ENCODE data around the gene SSH2. TPM values are rescaled to one million over a fixed set of nuclear protein-coding genes. Genes with fewer than 3 reads are reported as not detected.
"Not testable (repeated sequence)": the region's sequence is repeated elsewhere in the genome, so short reads cannot be mapped to it uniquely, and the experiment has no call there.

The SSH2 gene
- total RNA-seq, 1 donor from 2014 or later = 9.8 TPM

DNA sequence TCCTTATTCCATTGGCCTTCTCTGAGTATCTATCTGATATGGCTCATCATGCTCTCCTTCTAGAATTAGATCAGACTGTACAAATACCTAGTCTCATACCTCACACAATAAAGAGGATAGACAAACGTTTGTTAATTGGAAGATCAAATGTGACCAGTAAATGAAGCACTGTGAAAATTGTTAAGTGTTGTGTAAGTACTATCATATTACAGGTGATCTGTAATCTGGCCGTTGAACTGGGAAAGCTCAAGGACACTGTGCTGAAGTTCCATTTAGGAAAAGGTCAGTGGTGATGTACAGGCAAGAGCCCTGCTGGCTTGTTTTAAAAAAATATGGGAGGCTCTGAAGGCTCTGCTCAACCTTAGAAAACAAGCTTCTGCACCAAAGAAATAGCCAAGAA, 268.8 kb downstream of the SSH2 start:
- DNase-seq (ENCODE audit: low read depth) = no peak
- H3K4me3 ChIP-seq (ENCODE audit: low read depth, low read length) = no peak overlapping the region
- H3K36me3 ChIP-seq (ENCODE audit: control insufficient read depth, insufficient read depth, low read length) = no peaks in the 10 kb centered on the region
- TF ChIP-seq, protein P1, sequence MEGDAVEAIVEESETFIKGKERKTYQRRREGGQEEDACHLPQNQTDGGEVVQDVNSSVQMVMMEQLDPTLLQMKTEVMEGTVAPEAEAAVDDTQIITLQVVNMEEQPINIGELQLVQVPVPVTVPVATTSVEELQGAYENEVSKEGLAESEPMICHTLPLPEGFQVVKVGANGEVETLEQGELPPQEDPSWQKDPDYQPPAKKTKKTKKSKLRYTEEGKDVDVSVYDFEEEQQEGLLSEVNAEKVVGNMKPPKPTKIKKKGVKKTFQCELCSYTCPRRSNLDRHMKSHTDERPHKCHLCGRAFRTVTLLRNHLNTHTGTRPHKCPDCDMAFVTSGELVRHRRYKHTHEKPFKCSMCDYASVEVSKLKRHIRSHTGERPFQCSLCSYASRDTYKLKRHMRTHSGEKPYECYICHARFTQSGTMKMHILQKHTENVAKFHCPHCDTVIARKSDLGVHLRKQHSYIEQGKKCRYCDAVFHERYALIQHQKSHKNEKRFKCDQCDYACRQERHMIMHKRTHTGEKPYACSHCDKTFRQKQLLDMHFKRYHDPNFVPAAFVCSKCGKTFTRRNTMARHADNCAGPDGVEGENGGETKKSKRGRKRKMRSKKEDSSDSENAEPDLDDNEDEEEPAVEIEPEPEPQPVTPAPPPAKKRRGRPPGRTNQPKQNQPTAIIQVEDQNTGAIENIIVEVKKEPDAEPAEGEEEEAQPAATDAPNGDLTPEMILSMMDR (IDR thresholded peaks at IDR 0.05; ENCODE audit: insufficient read depth, low read length, poor library complexity, severe bottlenecking) = no peak
- H3K27me3 ChIP-seq (ENCODE audit: control insufficient read depth, insufficient read depth, low read length) = no peaks in the 10 kb centered on the region

GRCh38 chr17:29659155-29659554, 270.9 kb downstream of the SSH2 start:
- no peak for DNase-seq (ENCODE audit: low read depth)
- H3K27me3 ChIP-seq (ENCODE audit: control insufficient read depth, insufficient read depth, low read length) = no peaks in the 10 kb centered on the region
- H3K36me3 ChIP-seq (ENCODE audit: control insufficient read depth, insufficient read depth, low read length) = no peaks in the 10 kb centered on the region
- TF ChIP-seq, protein P1 (IDR thresholded peaks at IDR 0.05; ENCODE audit: insufficient read depth, low read length, poor library complexity, severe bottlenecking) = no peak
- H3K4me3 ChIP-seq (ENCODE audit: low read depth, low read length) = no peak overlapping the region

GRCh38 chr17:29655323-29655722, 274.7 kb downstream of the SSH2 start:
- Histone ChIP-seq H3K27me3 (ENCODE audit: control insufficient read depth, insufficient read depth, low read length) (no peaks in the 10 kb centered on the region), H3K4me3 (ENCODE audit: low read depth, low read length) (no peak overlapping the region), H3K36me3 (ENCODE audit: control insufficient read depth, insufficient read depth, low read length) (no peaks in the 10 kb centered on the region)
- no peak for DNase-seq (ENCODE audit: low read depth)
- TF ChIP-seq, protein P1 (IDR thresholded peaks at IDR 0.05; ENCODE audit: insufficient read depth, low read length, poor library complexity, severe bottlenecking) = no peak

DNA sequence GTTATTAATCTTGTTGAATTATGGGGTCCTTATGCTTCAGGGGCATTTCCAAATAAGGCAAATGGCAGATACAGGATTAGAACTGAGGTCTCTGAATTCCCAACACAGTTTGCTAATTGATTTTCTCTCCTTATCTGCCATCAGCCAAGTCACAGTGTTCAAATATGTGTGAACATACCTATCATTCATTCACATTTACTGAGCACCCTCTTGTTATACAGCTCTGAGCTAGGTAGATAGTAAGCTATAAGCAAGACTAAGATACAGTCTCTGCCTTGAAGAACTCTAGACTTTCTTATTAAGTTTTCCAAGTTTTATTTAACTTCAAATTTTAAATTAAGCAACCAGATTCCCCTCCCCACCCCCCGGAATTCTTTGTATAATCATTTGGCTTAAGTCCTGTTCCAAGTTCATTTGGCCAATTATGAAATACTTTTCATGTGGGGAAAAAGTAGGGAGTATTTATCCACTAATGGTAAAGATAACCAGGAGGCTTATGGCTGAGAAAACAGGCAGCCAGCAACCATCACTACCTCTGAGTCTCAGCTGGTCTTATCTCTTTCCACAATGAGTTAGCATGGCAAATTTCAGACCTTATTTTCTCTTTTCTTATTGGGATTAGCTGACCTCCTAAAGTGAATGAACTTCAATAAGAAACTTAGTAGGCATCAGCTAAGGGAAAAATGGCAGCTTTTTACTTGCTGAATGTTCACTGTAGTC, 275.9 kb downstream of the SSH2 start:
- no peaks in the 10 kb centered on the region for H3K36me3 ChIP-seq (ENCODE audit: control insufficient read depth, insufficient read depth, low read length)
- no peak overlapping the region for H3K4me3 ChIP-seq (ENCODE audit: low read depth, low read length)
- TF ChIP-seq, protein P1 (IDR thresholded peaks at IDR 0.05; ENCODE audit: insufficient read depth, low read length, poor library complexity, severe bottlenecking) = no peak
- H3K27me3 ChIP-seq (ENCODE audit: control insufficient read depth, insufficient read depth, low read length) = no peaks in the 10 kb centered on the region
- no peak for DNase-seq (ENCODE audit: low read depth)

DNA sequence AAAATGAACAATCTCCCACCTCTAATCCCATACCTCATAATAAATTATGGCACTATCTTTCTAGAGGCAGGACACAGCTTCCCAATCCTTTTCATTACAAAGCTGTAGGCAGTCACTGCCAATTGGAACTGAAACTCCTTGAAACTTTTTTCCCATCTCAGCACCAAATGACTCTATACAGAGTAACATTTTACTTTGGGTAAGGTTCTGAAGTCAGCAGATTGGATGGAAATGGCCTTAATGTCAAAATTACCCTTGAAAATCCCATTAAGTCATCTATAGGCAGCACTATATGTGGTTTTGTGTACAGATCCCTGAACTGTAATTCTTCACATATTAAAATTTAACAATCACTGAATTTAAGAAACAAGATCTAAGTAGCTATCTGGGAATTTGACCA, 277.1 kb downstream of the SSH2 start:
- H3K27me3 ChIP-seq (ENCODE audit: control insufficient read depth, insufficient read depth, low read length) = no peaks in the 10 kb centered on the region
- TF ChIP-seq, protein P1 (IDR thresholded peaks at IDR 0.05; ENCODE audit: insufficient read depth, low read length, poor library complexity, severe bottlenecking) = no peak
- no peak for DNase-seq (ENCODE audit: low read depth)

GRCh38 chr17:29651913-29652312, 278.1 kb downstream of the SSH2 start:
- not testable (repeated sequence) for DNase-seq (ENCODE audit: low read depth); H3K27me3 ChIP-seq (ENCODE audit: control insufficient read depth, insufficient read depth, low read length); H3K36me3 ChIP-seq (ENCODE audit: control insufficient read depth, insufficient read depth, low read length); H3K4me3 ChIP-seq (ENCODE audit: low read depth, low read length)

More for the DNA sequence above, 277.1 kb downstream of the SSH2 start:
- no peak overlapping the region for H3K4me3 ChIP-seq (ENCODE audit: low read depth, low read length)
- H3K36me3 ChIP-seq (ENCODE audit: control insufficient read depth, insufficient read depth, low read length) = no peaks in the 10 kb centered on the region

Measured in kidney epithelial cell (primary cell).